MM.1S (cell line): ENCODE results near the gene KIAA0319L.

Experiments used
- DNase-seq: peaks from one replicate; pipeline ENCODE4 v3.0.0-alpha.2; 2015
- H2AFZ ChIP-seq: fragments of 300-600 bp; sonication (generic); 2 replicates; pipeline ENCODE4 v1.6.0; 2016; ENCODE audit warnings: antibody characterized with exemption, low read length
- H3F3A ChIP-seq: fragments of 300-600 bp; sonication (generic); 2 replicates; pipeline ENCODE4 v1.6.1; 2016; ENCODE audit warnings: mild to moderate bottlenecking, antibody characterized with exemption, low read length, moderate library complexity, mixed read lengths; ENCODE audit not compliant: insufficient read depth
- H3K27ac ChIP-seq: fragments of 300-600 bp; sonication (generic); 2 replicates; pipeline ENCODE4 v1.5.1; 2016; ENCODE audit warnings: mild to moderate bottlenecking, low read length
- H3K27me3 ChIP-seq: fragments of 300-600 bp; sonication (generic); replicated peaks from 2 replicates; pipeline ENCODE4 v1.6.0; 2016; ENCODE audit warnings: low read length; ENCODE audit not compliant: insufficient read depth
- H3K36me3 ChIP-seq: fragments of 300-600 bp; sonication (generic); replicated peaks from 2 replicates; pipeline ENCODE4 v1.6.1; 2016; ENCODE audit warnings: mild to moderate bottlenecking, low read length, mixed read lengths; ENCODE audit not compliant: insufficient read depth
- H3K4me1 ChIP-seq: fragments of 300-600 bp; sonication (generic); 2 replicates; pipeline ENCODE4 v1.6.1; 2016; ENCODE audit warnings: low read length, mixed read lengths
- H3K4me2 ChIP-seq: fragments of 300-600 bp; sonication (generic); 2 replicates; pipeline ENCODE4 v1.6.0; 2016; ENCODE audit warnings: low read depth, low read length
- H3K4me3 ChIP-seq: fragments of 300-600 bp; sonication (generic); 2 replicates; pipeline ENCODE4 v1.5.1; 2016; ENCODE audit warnings: low read length, mixed read lengths
- H3K79me2 ChIP-seq: fragments of 300-600 bp; sonication (generic); 2 replicates; pipeline ENCODE4 v1.6.1; 2016; ENCODE audit warnings: mixed run types, low read length, mixed read lengths
- H3K9ac ChIP-seq: fragments of 300-600 bp; sonication (generic); 2 replicates; pipeline ENCODE4 v1.6.1; 2016; ENCODE audit warnings: low read length, mixed read lengths
- H3K9me2 ChIP-seq: fragments of 300-600 bp; sonication (generic); replicated peaks from 2 replicates; pipeline ENCODE4 v1.6.1; 2016; ENCODE audit warnings: mild to moderate bottlenecking, low read length, mixed read lengths; ENCODE audit not compliant: insufficient read depth
- H3K9me3 ChIP-seq: fragments of 300-600 bp; sonication (generic); replicated peaks from 2 replicates; pipeline ENCODE4 v1.6.1; 2016; ENCODE audit warnings: mild to moderate bottlenecking, low read length, mixed read lengths; ENCODE audit not compliant: insufficient read depth
- H4K20me1 ChIP-seq: fragments of 300-600 bp; sonication (generic); 2 replicates; pipeline ENCODE4 v1.6.1; 2016; ENCODE audit warnings: mild to moderate bottlenecking, low read length, moderate library complexity, mixed read lengths; ENCODE audit not compliant: insufficient read depth
- CTCF ChIP-seq: fragments of 300-600 bp; sonication (generic); IDR thresholded peaks from 2 replicates; pipeline ENCODE4 v1.5.1; 2016; ENCODE audit warnings: antibody characterized with exemption, low read length, mixed read lengths
- EZH2 ChIP-seq: fragments of 300-600 bp; sonication (generic); optimal IDR thresholded peaks from 2 replicates; pipeline ENCODE3; 2017; ENCODE audit warnings: low read depth, mild to moderate bottlenecking, antibody characterized with exemption, low read length, mixed read lengths
- EZH2phosphoT487 ChIP-seq: fragments of 300-600 bp; sonication (generic); IDR thresholded peaks from 2 replicates; pipeline ENCODE4 v1.6.1; 2018; ENCODE audit warnings: antibody characterized with exemption, low read length

KIAA0319L gene

GRCh38 chr1:35507947-35508346, 49.3 kb downstream of the KIAA0319L start:
- Histone ChIP-seq H3K4me2 (peak overlapping the region; percentile 72), H3K27me3 (no peaks in the 10 kb centered on the region), H3K27ac (peak overlapping the region; percentile 68; the same call in 1 of the 2 replicates), H3K9ac (no peak overlapping the region), H3K4me3 (no peak overlapping the region), H3K9me3 (no peaks in the 10 kb centered on the region), H4K20me1 (no peaks in the 10 kb centered on the region; the same call in 1 of the 2 replicates), H3F3A (peaks cover 26% of the 10 kb centered on the region), H2AFZ (no peak overlapping the region), H3K4me1 (peaks cover 30% of the 10 kb centered on the region), H3K9me2 (no peaks in the 10 kb centered on the region), H3K79me2 (peaks cover 26% of the 10 kb centered on the region), H3K36me3 (no peaks in the 10 kb centered on the region)
- no peak for TF ChIP-seq CTCF
- TF ChIP-seq EZH2phosphoT487, result no peak
- TF ChIP-seq EZH2, result no peak
- DNase-seq, result no peak

GRCh38 chr1:35506960-35507912, 50.0 kb downstream of the KIAA0319L start:
- H3K27ac ChIP-seq, result peak overlapping the region; percentile 68
- peaks cover 26% of the 10 kb centered on the region for H3K79me2 ChIP-seq
- peak; percentile 34 for DNase-seq
- no peak for TF ChIP-seq EZH2
- no peak for TF ChIP-seq EZH2phosphoT487
- no peak for TF ChIP-seq CTCF
- H3K4me1 ChIP-seq, result peaks cover 30% of the 10 kb centered on the region
- peak overlapping the region; percentile 28 for H3K4me3 ChIP-seq
- no peaks in the 10 kb centered on the region for H3K9me3 ChIP-seq
- H3K9ac ChIP-seq, result peak overlapping the region; percentile 36; the same call in 1 of the 2 replicates
- no peaks in the 10 kb centered on the region for H3K27me3 ChIP-seq
- H2AFZ ChIP-seq, result 0 out of 2 replicates have a peak overlapping the region, but pooled peaks have one; percentile 5
- H3F3A ChIP-seq, result peaks cover 26% of the 10 kb centered on the region
- H3K36me3 ChIP-seq, result no peaks in the 10 kb centered on the region
- peak overlapping the region; percentile 72 for H3K4me2 ChIP-seq
- no peaks in the 10 kb centered on the region for H3K9me2 ChIP-seq
- H4K20me1 ChIP-seq, result no peaks in the 10 kb centered on the region; the same call in 1 of the 2 replicates

- H3F3A ChIP-seq, result peaks cover 26% of the 10 kb centered on the region
- peak overlapping the region; percentile 36; the same call in 1 of the 2 replicates for H3K9ac ChIP-seq
- peaks cover 26% of the 10 kb centered on the region for H3K79me2 ChIP-seq
- H2AFZ ChIP-seq, result no peak overlapping the region
- DNase-seq, result peak; percentile 91
- H3K36me3 ChIP-seq, result no peaks in the 10 kb centered on the region
- no peaks in the 10 kb centered on the region for H3K9me2 ChIP-seq
- no peaks in the 10 kb centered on the region for H3K27me3 ChIP-seq
- no peaks in the 10 kb centered on the region; the same call in 1 of the 2 replicates for H4K20me1 ChIP-seq
- TF ChIP-seq EZH2phosphoT487, result no peak
- no peak for TF ChIP-seq EZH2
- TF ChIP-seq CTCF, result peak; percentile 9; the same call in 1 of the 2 replicates
- H3K4me1 ChIP-seq, result peaks cover 30% of the 10 kb centered on the region
- H3K4me2 ChIP-seq, result peak overlapping the region; percentile 72
- peak overlapping the region; percentile 68 for H3K27ac ChIP-seq
- H3K4me3 ChIP-seq, result peak overlapping the region; percentile 28; the same call in 1 of the 2 replicates
- H3K9me3 ChIP-seq, result no peaks in the 10 kb centered on the region
Observed at GRCh38 chr1:35505911-35506798, 51.0 kb downstream of the KIAA0319L start.
